ENCODE data around the gene PRKN.

Gene PRKN

GRCh38 chr6:161673026-161673425 is 1054.5 kb downstream of the PRKN start:
- DNase-seq: no peak

GRCh38 chr6:161671117-161671516 is 1056.4 kb downstream of the PRKN start:
- no peak for DNase-seq

GRCh38 chr6:161668665-161669064 is 1058.9 kb downstream of the PRKN start:
- DNase-seq: no peak

DNA sequence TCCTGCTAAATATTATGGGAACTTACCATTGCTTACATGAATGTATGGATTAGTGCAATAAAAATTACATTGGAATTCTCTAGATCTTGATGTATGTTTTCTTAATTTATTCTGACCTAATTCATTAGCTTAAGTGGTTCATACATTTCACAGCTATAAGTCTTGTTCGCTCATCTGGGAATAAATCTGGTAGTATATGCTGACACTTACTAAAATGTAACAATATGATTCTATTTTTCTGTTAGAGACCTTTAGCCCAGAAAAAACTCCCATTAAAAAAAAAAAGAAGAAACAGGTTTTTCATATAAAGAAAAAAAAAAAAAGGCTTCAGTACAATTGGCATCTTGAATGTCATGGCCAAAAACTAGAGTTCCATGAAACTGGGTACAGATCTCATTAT is 1059.6 kb downstream of the PRKN start:
- DNase-seq: no peak

- DNase-seq: no peak
These were observed 1063.9 kb downstream of the PRKN start for GRCh38 chr6:161663682-161664081.

DNA sequence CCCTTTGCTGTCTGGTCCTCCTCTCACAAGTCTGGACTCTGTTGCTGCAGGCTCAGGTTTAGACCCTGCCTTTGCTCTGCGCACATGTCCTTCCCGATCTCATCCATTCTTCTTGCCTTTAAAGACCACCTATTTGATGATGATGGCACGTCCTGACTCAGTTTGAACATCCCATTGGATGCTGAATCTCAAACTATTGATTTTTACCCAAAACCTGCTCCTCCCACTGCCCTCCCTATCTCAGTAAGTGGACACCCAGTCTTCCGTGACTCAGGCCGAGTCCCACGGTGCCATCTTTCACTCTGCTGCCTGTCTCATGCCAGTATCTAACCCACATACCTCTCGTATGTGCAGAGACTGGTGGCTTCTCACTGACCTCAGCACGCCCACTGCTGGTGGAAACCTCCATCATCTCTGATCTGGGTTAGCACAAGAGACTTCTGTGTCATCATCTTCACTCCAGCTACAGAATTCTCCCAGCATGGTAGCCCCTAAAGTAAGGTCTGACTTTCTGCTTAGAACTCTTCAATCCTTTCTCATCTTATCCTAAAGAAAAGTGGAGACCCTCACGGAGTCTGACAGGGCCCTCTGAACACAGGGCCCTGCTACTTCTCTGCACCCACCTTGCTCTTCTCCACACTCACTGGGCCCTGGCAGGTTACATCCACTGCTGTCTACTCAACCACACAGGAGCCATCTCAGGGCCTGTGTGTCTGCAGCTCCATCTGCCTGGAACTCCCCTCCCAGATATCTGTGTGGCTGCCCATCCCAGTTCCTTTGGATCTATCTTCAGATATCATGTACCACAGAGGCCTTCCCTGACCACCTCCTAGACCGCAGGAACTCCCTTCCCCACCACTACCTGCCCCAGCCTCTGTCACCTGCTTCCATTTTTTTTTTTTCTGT is 1066.6 kb downstream of the PRKN start:
- no peak for DNase-seq

DNA sequence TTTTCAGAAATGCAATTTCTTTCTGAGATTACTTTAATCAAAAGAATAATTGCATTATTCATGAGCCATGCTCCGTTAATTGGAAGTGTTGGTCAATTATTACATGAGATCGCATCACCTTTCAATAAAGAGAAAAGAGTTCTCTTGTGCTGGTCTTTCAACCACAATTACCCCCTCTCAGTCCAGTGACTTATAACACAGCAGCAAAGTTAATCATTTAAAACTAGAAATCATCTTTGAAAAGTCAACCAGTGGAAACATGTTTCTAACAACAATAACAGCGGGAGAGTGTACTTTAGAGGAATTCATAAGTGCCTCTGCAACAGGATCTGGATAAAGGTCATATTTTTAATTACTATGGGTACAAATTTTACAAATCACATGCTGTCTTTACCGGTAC is 1069.4 kb downstream of the PRKN start:
- DNase-seq: no peak

DNA sequence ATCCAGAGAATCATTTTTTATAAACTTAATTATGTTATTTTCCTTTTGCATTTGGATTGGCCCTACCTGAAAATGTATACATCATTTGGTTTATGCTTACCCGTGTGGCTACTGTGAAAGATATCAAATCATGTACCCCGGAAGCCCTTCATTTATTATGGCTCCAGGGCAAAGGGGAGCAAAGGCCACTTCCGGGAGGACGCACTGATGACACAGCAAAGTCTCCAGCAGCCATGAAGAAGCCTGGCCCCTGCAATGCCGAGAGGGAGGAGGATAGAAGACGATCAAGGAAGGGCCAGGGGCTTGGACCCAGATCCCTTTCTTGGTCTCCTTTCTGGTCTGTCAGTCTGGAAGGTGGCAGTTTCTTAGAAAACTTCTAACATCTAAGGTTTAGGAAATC is 1073.4 kb downstream of the PRKN start:
- DNase-seq: no peak

GRCh38 chr6:161651949-161652348 is 1075.6 kb downstream of the PRKN start:
- DNase-seq: no peak

DNA sequence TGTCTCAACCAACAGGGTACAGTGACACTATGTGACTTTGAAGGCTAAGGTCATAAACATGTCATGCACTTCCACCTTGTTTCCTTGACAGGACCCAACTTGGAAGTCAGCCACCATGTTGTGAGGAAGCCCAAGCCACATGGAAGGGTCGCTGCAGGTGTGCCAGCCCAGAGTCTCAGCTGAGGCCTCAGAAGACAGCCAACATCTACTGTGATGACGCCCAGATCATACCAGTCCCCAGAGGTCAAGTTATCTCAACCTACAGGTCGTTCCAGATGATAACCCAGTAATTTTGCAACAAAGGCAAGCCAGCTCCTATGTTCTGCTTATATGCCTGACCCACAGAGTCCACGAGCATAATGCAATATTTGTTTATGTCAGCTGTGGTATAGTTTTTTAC is 1077.7 kb downstream of the PRKN start:
- no peak for DNase-seq

GRCh38 chr6:161649068-161649467 is 1078.5 kb downstream of the PRKN start:
- no peak for DNase-seq

- peak in 1 of 2 experiments; percentile 8 for DNase-seq
These were observed 1080.3 kb downstream of the PRKN start for GRCh38 chr6:161647234-161647633.

GRCh38 chr6:161644521-161644920 is 1083.0 kb downstream of the PRKN start:
- DNase-seq: no peak

- no peak for DNase-seq
These were observed 1086.4 kb downstream of the PRKN start for GRCh38 chr6:161641175-161641574.

- no peak for DNase-seq
These were observed 1087.8 kb downstream of the PRKN start for GRCh38 chr6:161639772-161640171.

DNA sequence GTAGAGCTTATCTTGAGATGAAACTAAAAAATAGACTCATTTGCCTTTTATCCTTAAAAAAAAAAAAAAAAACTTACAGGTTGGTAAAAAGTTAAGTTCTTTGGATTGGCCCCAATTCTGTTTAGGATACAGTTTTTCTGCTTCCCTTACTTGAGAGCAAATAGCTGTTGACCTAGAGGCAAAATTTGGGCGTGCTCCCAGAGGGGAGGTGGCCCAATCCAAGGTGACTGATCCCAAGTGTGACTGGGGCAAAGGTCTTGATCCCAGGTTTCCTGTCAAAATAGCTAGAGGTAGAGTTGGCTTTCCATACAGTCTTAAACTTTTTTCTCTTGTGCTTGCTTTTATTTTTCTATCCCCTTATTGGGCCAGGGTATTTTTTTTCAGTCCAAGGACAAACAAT is 1089.9 kb downstream of the PRKN start:
- no peak for DNase-seq

DNA sequence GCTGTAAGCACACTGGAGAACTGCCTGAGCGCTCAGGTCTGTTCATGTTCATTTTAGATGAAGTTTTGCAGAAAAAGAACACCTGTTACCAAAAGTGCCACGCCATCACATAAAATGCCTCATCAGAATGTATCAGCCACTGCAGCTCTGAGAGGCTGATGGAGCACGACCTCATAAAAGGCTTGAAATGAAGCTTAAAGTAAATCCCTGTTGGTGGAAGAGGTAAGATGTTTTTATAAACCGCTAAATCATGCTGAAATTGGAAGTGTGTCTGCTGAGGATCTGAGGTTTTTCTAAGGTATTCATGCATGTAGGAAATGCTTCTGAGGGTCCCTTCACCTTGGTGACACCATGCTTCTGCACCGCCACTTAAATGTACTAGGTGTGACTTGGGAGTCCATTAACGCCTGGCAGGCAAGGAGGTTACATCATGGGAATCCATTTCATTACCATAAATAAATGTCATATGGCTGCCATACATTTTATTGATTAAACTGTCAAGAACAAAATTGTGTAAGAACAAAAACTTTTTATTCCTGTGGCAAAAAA is 1090.6 kb downstream of the PRKN start:
- DNase-seq: no peak

DNA sequence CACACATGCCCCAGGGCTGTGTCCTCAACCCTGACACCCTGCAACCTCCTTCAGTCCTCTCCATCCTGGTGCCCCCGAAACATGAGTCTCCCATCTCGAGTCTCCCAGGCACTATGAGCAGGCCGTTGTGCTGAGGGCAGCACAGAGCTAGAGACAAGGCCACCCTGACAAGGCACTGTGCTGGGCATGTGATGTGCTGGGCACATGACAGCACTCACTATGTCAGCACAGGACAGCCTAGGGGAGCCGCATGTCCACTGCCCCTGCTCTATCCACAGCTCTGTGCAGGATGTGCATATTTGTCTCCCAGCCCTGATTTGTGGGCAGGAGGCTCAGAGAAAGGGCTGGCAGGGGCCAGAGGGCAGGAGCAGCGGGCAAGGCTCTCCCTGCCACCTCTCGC is 1091.6 kb downstream of the PRKN start:
- DNase-seq: no peak

GRCh38 chr6:161634916-161635315 is 1092.7 kb downstream of the PRKN start:
- no peak for DNase-seq

GRCh38 chr6:161631676-161632194 is 1095.8 kb downstream of the PRKN start:
- peak; percentile 6 to 15 for DNase-seq

DNA sequence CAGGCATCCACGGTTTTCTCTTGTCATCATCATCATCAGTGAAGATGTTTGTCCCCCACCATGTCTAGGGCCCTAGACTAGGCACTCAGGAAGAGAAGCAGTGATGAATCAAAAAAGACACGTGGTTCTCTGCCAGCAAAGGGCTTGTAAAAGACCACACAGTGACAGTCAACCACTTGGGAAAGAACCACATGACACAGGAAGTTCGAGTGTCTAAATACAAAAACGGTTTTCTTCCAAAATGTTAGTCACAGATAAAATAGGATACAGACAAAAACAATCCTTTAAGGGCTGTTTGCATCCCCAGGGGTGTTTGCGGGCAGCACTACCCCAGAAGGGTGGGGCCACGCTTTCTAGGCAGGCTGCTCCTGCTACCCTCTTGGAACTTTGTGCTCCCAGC is 1096.9 kb downstream of the PRKN start:
- no peak for DNase-seq

GRCh38 chr6:161626132-161626676 is 1101.4 kb downstream of the PRKN start:
- DNase-seq: no peak

- DNase-seq: no peak
These were observed 1103.5 kb downstream of the PRKN start for GRCh38 chr6:161624111-161624510.

DNA sequence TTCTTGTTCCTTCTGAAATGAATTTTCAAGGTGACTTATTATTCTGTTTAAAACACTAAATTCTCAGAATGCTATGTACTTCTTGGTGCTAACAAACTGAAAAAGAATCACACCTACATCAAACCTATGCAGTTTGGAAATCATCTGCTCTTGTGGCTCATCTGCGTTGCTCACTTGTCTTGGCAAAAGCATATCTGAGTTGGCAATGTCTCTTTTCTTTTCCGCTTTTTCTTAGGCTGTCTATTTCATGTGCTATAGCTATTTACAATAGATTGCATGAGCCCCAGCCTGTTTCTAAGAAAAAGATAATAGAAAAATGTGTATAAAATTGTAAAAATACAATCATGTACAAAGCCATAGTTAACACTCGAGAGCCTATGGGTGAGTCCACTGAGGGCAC is 1104.8 kb downstream of the PRKN start:
- DNase-seq: no peak

All from NCI-H526 (cell line).